Muscle of leg (tissue), 11 donors: ENCODE results near the gene VCPKMT. TPM values are rescaled to one million over a fixed set of nuclear protein-coding genes. Genes with fewer than 3 reads are reported as not detected.
"Not testable (repeated sequence)": the region's sequence is repeated elsewhere in the genome, so short reads cannot be mapped to it uniquely, and the experiment has no call there.

Experiments used
- DNase-seq: peaks from one replicate; pipeline ENCODE4 v3.0.0; 2013
- H3K27ac ChIP-seq: one replicate; pipeline ENCODE4 v1.5.1; 2013; ENCODE audit warnings: mild to moderate bottlenecking, low read length, control low read depth
- H3K27me3 ChIP-seq: one replicate; pipeline ENCODE4 v1.6.1; 2013; ENCODE audit warnings: low read length; ENCODE audit not compliant: control insufficient read depth, insufficient read depth
- H3K36me3 ChIP-seq: one replicate; pipeline ENCODE4 v1.6.1; 2013; ENCODE audit warnings: low read length; ENCODE audit not compliant: control insufficient read depth, insufficient read depth
- H3K4me1 ChIP-seq: one replicate; pipeline ENCODE4 v1.6.1; 2013; ENCODE audit warnings: low read length; ENCODE audit not compliant: control insufficient read depth, insufficient read depth
- H3K4me3 ChIP-seq: one replicate; pipeline ENCODE4 v1.5.1; 2013; ENCODE audit warnings: low read length, control low read depth
- H3K9me3 ChIP-seq: replicated peaks from 2 replicates; pipeline ENCODE4 v1.6.1; 2013; ENCODE audit warnings: low read depth, low read length; ENCODE audit not compliant: control insufficient read depth
- WGBS: methylation state at CpG from one replicate; pipeline ENCODE4 v1.1.5; 2013; ENCODE audit warnings: missing lambda C conversion rate; ENCODE audit not compliant: insufficient coverage; 5-methylcytosine and 5-hydroxymethylcytosine counted together
- polyA plus RNA-seq, 8 donors: library from polyadenylated mRNA; unstranded; fragments of 120-200 nt; gene quantifications; one replicate each; pipeline versions ENCODE4 v1.2.1 to v1.2.3, GENCODE V29; 2013; ENCODE audit warnings: inconsistent platforms in 1 of 8, low replicate concordance in 1 of 8; ENCODE audit not compliant: insufficient read length in 8 of 8, insufficient read depth in 1 of 8
- total RNA-seq: library from RNA; stranded (reverse); fragments of 120-200 nt; gene quantifications from one replicate; pipeline ENCODE4 v1.2.4, GENCODE V29; 2013

VCPKMT gene
- total and polyA plus RNA-seq, 9 donors, result 7.1 to 11.0 (median 8.3) TPM

GRCh38 chr14:50085570-50086320, 30.6 kb downstream of the VCPKMT start:
- H3K4me1 ChIP-seq, result peaks cover 5% of the 10 kb centered on the region
- no peak overlapping the region for H3K27ac ChIP-seq
- no peaks in the 10 kb centered on the region for H3K27me3 ChIP-seq
- 71% methylated on average over 7 of the region's 10 CpGs for WGBS
- peaks cover 2% of the 10 kb centered on the region for H3K36me3 ChIP-seq
- no peak for DNase-seq
- H3K9me3 ChIP-seq, result no peaks in the 10 kb centered on the region
- H3K4me3 ChIP-seq, result no peak overlapping the region

GRCh38 chr14:50084666-50085065, 31.7 kb downstream of the VCPKMT start:
- no peak for DNase-seq
- H3K4me1 ChIP-seq, result peaks cover 5% of the 10 kb centered on the region
- no peak overlapping the region for H3K4me3 ChIP-seq
- no peaks in the 10 kb centered on the region for H3K27me3 ChIP-seq
- WGBS, result 100% methylated on average over 1 of the region's 3 CpGs
- H3K27ac ChIP-seq, result no peak overlapping the region
- peaks cover 2% of the 10 kb centered on the region for H3K36me3 ChIP-seq
- H3K9me3 ChIP-seq, result no peaks in the 10 kb centered on the region

GRCh38 chr14:50083467-50084337, 32.7 kb downstream of the VCPKMT start:
- peak overlapping the region; percentile 7 for H3K27ac ChIP-seq

GRCh38 chr14:50082784-50083466, 33.4 kb downstream of the VCPKMT start:
- no peak for DNase-seq
- Histone ChIP-seq H3K4me1 (peaks cover 5% of the 10 kb centered on the region), H3K4me3 (no peak overlapping the region), H3K36me3 (no peaks in the 10 kb centered on the region), H3K9me3 (no peaks in the 10 kb centered on the region), H3K27ac (no peak overlapping the region), H3K27me3 (no peaks in the 10 kb centered on the region)
- whole genome bisulfite sequencing, result 57% methylated on average over 7 of the region's 10 CpGs

More at GRCh38 chr14:50083467-50084337, 32.7 kb downstream of the VCPKMT start:
- Histone ChIP-seq H3K4me3 (no peak overlapping the region), H3K9me3 (no peaks in the 10 kb centered on the region), H3K27me3 (no peaks in the 10 kb centered on the region), H3K4me1 (peaks cover 5% of the 10 kb centered on the region), H3K36me3 (peaks cover 2% of the 10 kb centered on the region)
- WGBS, result 92% methylated on average over 4 of the region's 17 CpGs
- DNase-seq, result no peak

GRCh38 chr14:50082308-50082742, 34.0 kb downstream of the VCPKMT start:
- Histone ChIP-seq H3K27ac (no peak overlapping the region), H3K36me3 (no peaks in the 10 kb centered on the region)
- WGBS, result 80% methylated on average over 6 of the region's 8 CpGs

GRCh38 chr14:50079103-50079502, 37.3 kb downstream of the VCPKMT start:
- WGBS, result no CpG with 5 or more reads among the region's 1 CpG

More at GRCh38 chr14:50082308-50082742, 34.0 kb downstream of the VCPKMT start:
- Histone ChIP-seq H3K4me3 (no peak overlapping the region), H3K4me1 (peaks cover 5% of the 10 kb centered on the region), H3K9me3 (no peaks in the 10 kb centered on the region), H3K27me3 (no peaks in the 10 kb centered on the region)
- no peak for DNase-seq

GRCh38 chr14:50073663-50074062, 42.7 kb downstream of the VCPKMT start:
- H3K27ac ChIP-seq, H3K4me3 ChIP-seq, DNase-seq, H3K27me3 ChIP-seq, H3K36me3 ChIP-seq, H3K9me3 ChIP-seq, H3K4me1 ChIP-seq: not testable (repeated sequence)
- no CpG with 5 or more reads among the region's 32 CpGs for WGBS

More at GRCh38 chr14:50079103-50079502, 37.3 kb downstream of the VCPKMT start:
- H3K4me1 ChIP-seq, H3K36me3 ChIP-seq, H3K27ac ChIP-seq, DNase-seq, H3K9me3 ChIP-seq, H3K4me3 ChIP-seq, H3K27me3 ChIP-seq: not testable (repeated sequence)

GRCh38 chr14:50072395-50072794, 44.0 kb downstream of the VCPKMT start:
- DNase-seq, result no peak
- H3K36me3 ChIP-seq, result no peaks in the 10 kb centered on the region
- no peaks in the 10 kb centered on the region for H3K27me3 ChIP-seq
- no peaks in the 10 kb centered on the region for H3K9me3 ChIP-seq
- H3K4me1 ChIP-seq, result no peaks in the 10 kb centered on the region
- no peak overlapping the region for H3K27ac ChIP-seq
- H3K4me3 ChIP-seq, result no peak overlapping the region
- WGBS, result 78% methylated on average over 1 of the region's 1 CpG

- H3K4me1 ChIP-seq, result no peaks in the 10 kb centered on the region
- 72% methylated on average over 7 of the region's 13 CpGs for WGBS
- no peaks in the 10 kb centered on the region for H3K27me3 ChIP-seq
- no peaks in the 10 kb centered on the region for H3K9me3 ChIP-seq
- no peaks in the 10 kb centered on the region for H3K36me3 ChIP-seq
- DNase-seq, result no peak
- H3K27ac ChIP-seq, result no peak overlapping the region
- H3K4me3 ChIP-seq, result no peak overlapping the region
Observed at GRCh38 chr14:50070840-50071548, 45.4 kb downstream of the VCPKMT start.
